ENCODE measurements around the gene ACVR1. TPM values are rescaled to one million over a fixed set of nuclear protein-coding genes. Genes with fewer than 3 reads are reported as not detected.

ACVR1 gene
- total and polyA plus RNA-seq, 9 of the 15 experiments (the other 6 are each of a cell fraction or from before 2014, with no cell fraction given): 3.8 to 14.3 (median 6.9) TPM

- TF ChIP-seq ZNF232 (CRISPR knock-in tag; IDR thresholded peaks at IDR 0.05) (no peak), MED1 (CRISPR knock-in tag; IDR thresholded peaks at IDR 0.05; ENCODE audit: borderline replicate concordance) (no peak), BRD4 (IDR thresholded peaks at IDR 0.05) (peak; percentile 86), SMARCA5 (IDR thresholded peaks at IDR 0.05) (peak; percentile 58; the same call in 1 of the 2 replicates), NR2C1 (IDR thresholded peaks at IDR 0.05) (no peak), NR2C1 (tag; IDR thresholded peaks at IDR 0.05) (0 out of 2 replicates have a peak, but pooled peaks have one; percentile 6), ZFP30 (CRISPR knock-in tag; IDR thresholded peaks at IDR 0.05; ENCODE audit: borderline replicate concordance) (no peak), ELF1 (tag; IDR thresholded peaks at IDR 0.05) (no peak), BRF2 (IDR thresholded peaks at IDR 0.05; ENCODE audit: borderline replicate concordance, insufficient read depth, insufficient read length) (no peak), ZNF518B (CRISPR knock-in tag; IDR thresholded peaks at IDR 0.05) (no peak), THAP12 (CRISPR knock-in tag; IDR thresholded peaks at IDR 0.05) (no peak), ZC3H8 (IDR thresholded peaks at IDR 0.05) (no peak), TEAD2 (tag; IDR thresholded peaks at IDR 0.05) (no peak), BCOR (IDR thresholded peaks at IDR 0.05) (0 out of 2 replicates have a peak, but pooled peaks have one; percentile 29), ZSCAN29 (IDR thresholded peaks at IDR 0.05) (peak; percentile 3; the same call in 1 of the 2 replicates), RCOR1 (IDR thresholded peaks at IDR 0.05; ENCODE audit: borderline replicate concordance in 1 of 2, low read depth in 2 of 2, low read length in 2 of 2) (no peak), ZNF444 (CRISPR knock-in tag; IDR thresholded peaks at IDR 0.05) (no peak), BRD9 (IDR thresholded peaks at IDR 0.05; ENCODE audit: low read depth, partially characterized antibody) (peak; percentile 22), KHSRP (IDR thresholded peaks at IDR 0.05) (0 out of 2 replicates have a peak, but pooled peaks have one; percentile 18), CREB1 (IDR thresholded peaks at IDR 0.05) (no peak), CREB1 (CRISPR knock-in tag; IDR thresholded peaks at IDR 0.05) (no peak), LEF1 (IDR thresholded peaks at IDR 0.05) (no peak), CHD4 (IDR thresholded peaks at IDR 0.05; ENCODE audit: insufficient read depth, insufficient replicate concordance, low read depth, low read length, poor library complexity, severe bottlenecking) (peak; percentile 47), ZNF699 (CRISPR knock-in tag; IDR thresholded peaks at IDR 0.05; ENCODE audit: insufficient replicate concordance) (no peak)
These were observed 38.2 kb downstream of the ACVR1 start (continued) for GRCh38 chr2:157837851-157838441.

Data from K562 (cell line).